Loucy (cell line): ENCODE results near the gene RORC.

Source experiments
- H2AFZ ChIP-seq: fragments of 200-600 bp; sonication (generic); 2 replicates; pipeline ENCODE4 v1.6.0; 2016; ENCODE audit warnings: antibody characterized with exemption, mild to moderate bottlenecking, low read length, moderate library complexity
- H3F3A ChIP-seq: fragments of 200-600 bp; 2 replicates; pipeline ENCODE4 v1.6.0; 2016; ENCODE audit warnings: antibody characterized with exemption, low read depth, mild to moderate bottlenecking
- H3K27me3 ChIP-seq: fragments of 200-600 bp; sonication (generic); 2 replicates; pipeline ENCODE4 v1.6.1; 2014; ENCODE audit warnings: low read length, mild to moderate bottlenecking; ENCODE audit not compliant: insufficient read depth, poor library complexity, severe bottlenecking
- H3K36me3 ChIP-seq: fragments of 200-600 bp; sonication (generic); 2 replicates; pipeline ENCODE4 v1.6.1; 2016; ENCODE audit warnings: low read length; ENCODE audit not compliant: insufficient read depth
- H3K4me1 ChIP-seq: fragments of 200-600 bp; sonication (generic); 2 replicates; pipeline ENCODE4 v1.5.1; 2014; ENCODE audit warnings: low read length, mild to moderate bottlenecking; ENCODE audit not compliant: insufficient read depth, poor library complexity, severe bottlenecking
- H3K4me2 ChIP-seq: fragments of 200-600 bp; sonication (generic); 2 replicates; pipeline ENCODE4 v1.6.0; 2014; ENCODE audit warnings: antibody characterized with exemption, low read length, low read depth, mild to moderate bottlenecking; ENCODE audit not compliant: poor library complexity, severe bottlenecking
- H3K4me3 ChIP-seq: fragments of 200-600 bp; sonication (generic); 2 replicates; pipeline ENCODE4 v1.5.1; 2014; ENCODE audit warnings: low read length, mild to moderate bottlenecking, mixed read lengths; ENCODE audit not compliant: poor library complexity, severe bottlenecking
- H3K79me2 ChIP-seq: fragments of 200-600 bp; sonication (generic); 2 replicates; pipeline ENCODE4 v1.6.1; 2014; ENCODE audit warnings: low read length; ENCODE audit not compliant: insufficient read depth
- H3K9ac ChIP-seq: fragments of 200-600 bp; sonication (generic); 2 replicates; pipeline ENCODE4 v1.6.0; 2014; ENCODE audit warnings: mild to moderate bottlenecking, low read depth, low read length, moderate library complexity; ENCODE audit not compliant: poor library complexity, severe bottlenecking
- H3K9me2 ChIP-seq: fragments of 200-600 bp; sonication (generic); replicated peaks from 2 replicates; pipeline ENCODE4 v1.6.1; 2016; ENCODE audit warnings: low read depth, low read length, mixed read lengths
- H3K9me3 ChIP-seq: fragments of 200-600 bp; sonication (generic); 2 replicates; pipeline ENCODE4 v1.6.1; 2014; ENCODE audit warnings: mild to moderate bottlenecking, antibody characterized with exemption, low read length, low read depth; ENCODE audit not compliant: insufficient read depth
- H4K20me1 ChIP-seq: fragments of 200-600 bp; sonication (generic); 2 replicates; pipeline ENCODE4 v1.6.0; 2014; ENCODE audit warnings: antibody characterized with exemption, low read length, mild to moderate bottlenecking; ENCODE audit not compliant: insufficient read depth, poor library complexity, severe bottlenecking
- CTCF ChIP-seq: fragments of 200-600 bp; sonication (generic); conservative IDR thresholded peaks from 2 replicates; pipeline ENCODE4 v1.5.1; 2014; ENCODE audit warnings: mild to moderate bottlenecking, antibody characterized with exemption, low read length
- EZH2phosphoT487 ChIP-seq: fragments of 200-600 bp; IDR thresholded peaks from 2 replicates; pipeline ENCODE4 v1.6.1; 2018; ENCODE audit warnings: antibody characterized with exemption, mild to moderate bottlenecking, moderate library complexity, borderline replicate concordance

Gene RORC

DNA sequence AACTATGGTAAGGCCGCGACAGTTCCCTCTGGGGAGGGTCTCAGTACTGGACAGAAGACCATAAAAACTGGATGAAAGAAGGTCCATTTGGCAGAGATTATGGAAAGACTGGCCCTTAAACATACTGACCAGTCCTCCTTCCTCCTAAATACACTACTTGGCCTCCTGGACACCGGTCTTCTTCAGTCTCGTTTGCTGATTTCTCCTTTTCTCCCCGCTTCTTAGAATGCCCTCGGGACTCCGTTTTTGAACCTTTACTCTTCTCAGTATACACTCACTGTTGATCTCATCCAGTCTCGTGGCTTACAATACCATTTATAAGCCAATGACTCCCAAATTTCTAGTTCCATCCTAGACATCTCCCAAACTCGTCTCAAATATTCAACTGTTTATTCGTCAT lies 67.6 kb downstream of the RORC start:
- H3K9me3 ChIP-seq: no peaks in the 10 kb centered on the region
- H3K9me2 ChIP-seq: no peaks in the 10 kb centered on the region
- H3K4me3 ChIP-seq: peak overlapping the region; percentile 96
- H4K20me1 ChIP-seq: no peaks in the 10 kb centered on the region
- H3K36me3 ChIP-seq: peaks cover 11% of the 10 kb centered on the region; the same call in 1 of the 2 replicates
- no peaks in the 10 kb centered on the region for H3F3A ChIP-seq
- peaks cover 18% of the 10 kb centered on the region for H3K4me1 ChIP-seq
- TF ChIP-seq CTCF: no peak
- TF ChIP-seq EZH2phosphoT487: no peak
- peak overlapping the region; percentile 86 for H3K9ac ChIP-seq
- H3K79me2 ChIP-seq: peaks cover 26% of the 10 kb centered on the region
- H2AFZ ChIP-seq: peak overlapping the region; percentile 86; the same call in 1 of the 2 replicates
- peak overlapping the region; percentile 90 for H3K4me2 ChIP-seq
- no peaks in the 10 kb centered on the region for H3K27me3 ChIP-seq

GRCh38 chr1:151762941-151763921 lies 68.4 kb downstream of the RORC start, which contains the start of gene MRPL9:
TSS of gene MRPL9 (minus strand) at chr1:151763496. CDS start at chr1:151763479, 17 bp downstream.
- no peak for TF ChIP-seq CTCF
- TF ChIP-seq EZH2phosphoT487: no peak
- H4K20me1 ChIP-seq: no peaks in the 10 kb centered on the region

DNA sequence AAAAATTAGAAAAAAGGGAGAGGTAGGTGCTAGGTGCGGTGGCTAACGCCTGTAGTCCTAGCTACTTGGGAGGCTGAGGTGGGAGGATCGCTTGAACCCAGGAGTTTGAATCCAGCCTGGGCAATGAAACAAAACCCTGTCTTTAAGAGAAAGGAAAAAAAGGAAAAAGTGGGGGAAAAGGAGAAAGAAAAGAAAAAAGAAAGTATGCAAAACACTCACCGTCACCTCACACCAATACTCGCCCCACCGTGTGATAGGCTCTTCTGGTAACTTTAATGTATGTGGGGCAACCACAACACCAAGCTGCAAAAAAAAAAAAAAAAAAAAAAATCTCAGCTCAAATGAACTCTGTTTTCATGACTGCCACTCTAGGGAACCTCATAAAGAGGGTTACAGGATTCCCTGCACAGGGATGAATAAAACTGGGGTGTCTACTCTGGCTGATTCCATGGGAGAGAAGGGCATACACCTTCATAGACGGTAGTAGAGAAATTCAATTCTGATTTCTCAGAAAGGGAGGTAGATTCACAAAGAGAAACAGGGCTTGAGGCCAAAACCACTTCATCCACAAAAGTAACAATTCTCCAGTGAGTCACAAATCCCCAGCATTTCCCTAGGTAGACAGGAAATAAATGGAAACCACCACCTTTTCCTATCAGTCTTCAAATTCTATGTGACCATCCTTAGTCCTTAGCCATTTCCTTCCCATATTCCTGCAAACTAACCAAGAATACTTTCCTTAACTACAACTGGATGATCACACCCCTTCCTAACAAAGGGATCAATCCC lies 70.8 kb downstream of the RORC start:
- Histone ChIP-seq H3K4me2 (no peak overlapping the region), H3K9ac (no peak overlapping the region), H3K27me3 (no peaks in the 10 kb centered on the region), H3K9me2 (no peaks in the 10 kb centered on the region), H3K36me3 (peaks cover 14% of the 10 kb centered on the region; the same call in 1 of the 2 replicates), H3K9me3 (no peaks in the 10 kb centered on the region), H3K4me3 (no peak overlapping the region), H3K4me1 (peaks cover 18% of the 10 kb centered on the region), H4K20me1 (no peaks in the 10 kb centered on the region), H3F3A (no peaks in the 10 kb centered on the region), H3K79me2 (peaks cover 26% of the 10 kb centered on the region), H2AFZ (no peak overlapping the region)
- TF ChIP-seq CTCF: no peak
- no peak for TF ChIP-seq EZH2phosphoT487

More at GRCh38 chr1:151762941-151763921, 68.4 kb downstream of the RORC start, which contains the start of gene MRPL9:
- H3F3A ChIP-seq: no peaks in the 10 kb centered on the region
- no peaks in the 10 kb centered on the region for H3K9me3 ChIP-seq
- peaks cover 18% of the 10 kb centered on the region for H3K4me1 ChIP-seq
- H3K4me2 ChIP-seq: peak within 1 kb of the TSS; percentile 90
- no peaks in the 10 kb centered on the region for H3K9me2 ChIP-seq
- peak within 1 kb of the TSS; percentile 96 for H3K4me3 ChIP-seq
- H3K79me2 ChIP-seq: peaks cover 26% of the 10 kb centered on the region
- H3K27me3 ChIP-seq: no peaks in the 10 kb centered on the region
- peak within 1 kb of the TSS; percentile 86 for H2AFZ ChIP-seq
- peak within 1 kb of the TSS; percentile 86 for H3K9ac ChIP-seq
- peaks cover 12% of the 10 kb centered on the region; the same call in 1 of the 2 replicates for H3K36me3 ChIP-seq
